GM21360 (cell line): ENCODE data around the gene GGTLC3.
"Not testable (repeated sequence)": the region's sequence is repeated elsewhere in the genome, so short reads cannot be mapped to it uniquely, and the experiment has no call there.

Source experiments
- ATAC-seq: cut with Tn5 transposase; IDR thresholded peaks from one replicate; pipeline ENCODE4 v1.9.1; 2021; ENCODE audit warnings: mild to moderate bottlenecking, moderate library complexity; ENCODE audit not compliant: unreplicated experiment

Gene GGTLC3

DNA sequence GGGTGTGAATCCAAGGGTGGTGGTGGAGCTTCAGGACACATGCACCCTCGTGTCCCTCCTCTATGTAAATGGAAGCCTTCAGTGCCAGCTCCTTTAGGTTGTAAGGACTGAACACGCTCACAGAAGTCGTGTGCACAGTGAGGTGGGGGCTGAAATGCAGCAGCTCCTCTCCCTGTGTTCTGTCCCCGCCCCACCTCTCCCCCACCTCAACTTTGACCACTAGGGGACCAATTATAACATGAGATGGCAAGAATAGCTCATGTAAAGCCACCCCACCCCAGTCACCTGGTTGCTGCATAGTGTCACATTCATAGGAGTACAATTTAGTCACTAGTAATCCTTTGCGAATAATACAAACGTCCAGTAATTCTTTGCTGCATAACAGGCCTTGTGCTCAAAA, 4.8 kb upstream of the GGTLC3 start:
- not testable (repeated sequence) for ATAC-seq

GRCh38 chr22:18513454-18513853, 4.5 kb downstream of the GGTLC3 start:
- ATAC-seq = not testable (repeated sequence)

DNA sequence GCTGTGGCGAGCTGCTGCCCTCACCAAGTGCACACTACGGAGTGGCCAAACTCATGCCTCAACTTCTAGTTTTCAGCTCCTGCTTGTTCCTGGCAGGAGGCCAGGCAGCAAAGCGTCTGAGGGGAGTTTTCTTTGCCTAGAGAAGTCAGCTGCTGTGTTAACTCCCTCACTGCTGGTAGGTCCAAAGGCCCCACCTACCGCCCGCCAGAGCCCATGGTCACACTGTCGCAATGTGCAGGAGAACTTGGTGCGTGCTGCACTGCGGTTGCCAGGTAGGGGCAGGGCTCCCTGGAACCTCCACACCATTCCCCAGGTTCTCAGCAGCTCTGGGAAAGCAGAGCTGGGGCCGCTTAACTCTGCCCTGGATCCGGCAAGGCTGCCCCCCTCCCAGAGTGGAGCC, 5.6 kb downstream of the GGTLC3 start:
- not testable (repeated sequence) for ATAC-seq

DNA sequence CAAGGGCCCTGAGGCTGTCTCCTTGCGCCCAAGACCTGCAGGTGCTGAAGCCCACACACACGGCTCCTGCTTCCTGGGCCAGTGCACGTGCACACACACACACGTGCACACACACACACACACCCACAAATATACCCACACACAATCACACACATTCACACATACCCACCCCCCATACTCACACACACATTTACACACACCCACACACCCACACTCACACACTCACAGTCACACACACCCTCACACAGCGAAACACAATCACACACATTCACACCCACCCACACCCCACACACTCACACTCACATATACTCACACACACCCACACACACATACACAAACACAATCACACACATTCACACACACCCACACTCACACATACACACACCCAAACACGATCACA, 6.6 kb downstream of the GGTLC3 start:
- not testable (repeated sequence) for ATAC-seq

GRCh38 chr22:18496227-18496626, 21.7 kb downstream of the GGTLC3 start:
- ATAC-seq = not testable (repeated sequence)
